Kidney glomerular epithelial cell (primary cell): ENCODE data around the gene SP7.
"Not testable (repeated sequence)": the region's sequence is repeated elsewhere in the genome, so short reads cannot be mapped to it uniquely, and the experiment has no call there.

Source experiments
- DNase-seq: peaks from one replicate; lab custom pipeline; 2025; lab: John Stamatoyannopoulos, UW

Gene SP7

DNA sequence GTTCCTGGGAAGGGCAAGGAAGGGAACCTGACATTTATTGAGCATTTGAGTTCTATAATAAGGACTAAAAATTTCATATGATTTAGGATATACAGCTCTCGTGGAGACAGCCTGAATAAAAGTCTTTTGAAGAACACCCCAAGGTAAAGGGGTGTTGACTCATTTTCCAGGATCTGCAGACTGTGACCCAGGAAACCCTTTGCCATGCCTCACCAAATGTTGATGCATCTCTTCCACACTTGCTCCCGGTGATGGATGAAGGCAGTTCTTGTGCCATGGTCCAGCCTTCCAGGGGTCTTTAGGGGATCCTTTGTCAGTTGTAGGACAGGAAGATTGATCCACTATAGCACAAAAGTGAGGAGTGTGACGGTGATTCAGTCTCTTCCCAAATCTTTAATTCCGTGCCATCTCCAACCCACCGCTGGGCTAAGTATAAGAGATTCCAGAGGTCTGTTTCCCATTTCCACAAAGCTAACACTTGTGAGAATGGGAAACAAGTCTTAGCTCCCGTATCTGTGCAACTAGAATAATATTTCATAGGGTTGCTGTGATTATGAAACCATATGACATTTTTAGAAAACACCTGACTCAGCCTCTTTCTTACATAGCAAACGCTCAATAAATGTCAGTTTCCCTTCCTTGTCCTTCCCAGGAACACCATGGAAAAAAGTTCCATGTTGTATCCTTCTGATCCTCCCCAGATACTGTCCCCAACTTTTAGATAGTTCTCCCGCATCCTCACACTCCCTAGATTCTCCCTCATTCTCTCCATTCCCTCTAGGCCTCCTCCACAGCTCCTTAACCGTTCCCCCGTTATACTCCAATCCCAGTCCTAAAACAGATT lies 15.6 kb downstream of the SP7 start:
- no peak for DNase-seq

DNA sequence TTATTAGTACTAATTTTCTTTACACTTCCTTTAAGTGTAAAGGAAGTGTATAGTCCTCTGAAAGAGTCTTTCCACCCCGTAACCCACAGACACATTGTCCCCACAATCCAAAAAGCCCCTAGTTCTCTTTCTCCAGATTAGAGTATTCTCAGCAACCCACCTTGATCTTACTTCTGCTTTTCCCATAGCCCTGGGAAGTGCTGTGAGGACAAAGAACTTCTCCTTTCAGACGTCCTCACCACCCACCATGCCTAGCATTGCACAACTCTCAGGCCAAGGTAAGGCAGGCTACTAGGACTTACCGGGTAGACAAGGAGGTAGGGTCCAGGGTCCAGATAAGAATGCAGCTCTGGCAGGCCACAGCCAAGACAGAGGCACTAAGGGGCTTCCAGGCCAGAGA lies 22.2 kb downstream of the SP7 start:
- no peak for DNase-seq

DNA sequence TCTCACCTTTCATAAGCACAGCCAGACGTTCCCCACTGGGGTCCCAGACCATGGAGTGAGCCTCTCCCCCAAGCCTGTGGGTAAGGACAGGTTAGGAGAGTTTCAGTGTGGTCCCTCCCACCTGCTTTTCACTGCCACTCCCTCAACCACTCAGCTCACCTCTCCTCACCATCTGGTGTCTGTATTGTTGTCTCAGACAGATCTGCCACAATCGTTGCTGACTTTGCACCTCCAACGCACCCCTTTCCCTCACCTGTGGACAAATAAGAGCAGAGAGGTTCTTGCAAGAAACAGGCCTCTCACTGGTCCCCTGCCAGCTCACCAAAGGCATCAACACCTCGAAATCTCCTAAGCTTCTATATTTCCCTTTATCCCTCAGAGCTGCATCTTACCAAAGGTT lies 27.9 kb downstream of the SP7 start:
- DNase-seq = no peak

DNA sequence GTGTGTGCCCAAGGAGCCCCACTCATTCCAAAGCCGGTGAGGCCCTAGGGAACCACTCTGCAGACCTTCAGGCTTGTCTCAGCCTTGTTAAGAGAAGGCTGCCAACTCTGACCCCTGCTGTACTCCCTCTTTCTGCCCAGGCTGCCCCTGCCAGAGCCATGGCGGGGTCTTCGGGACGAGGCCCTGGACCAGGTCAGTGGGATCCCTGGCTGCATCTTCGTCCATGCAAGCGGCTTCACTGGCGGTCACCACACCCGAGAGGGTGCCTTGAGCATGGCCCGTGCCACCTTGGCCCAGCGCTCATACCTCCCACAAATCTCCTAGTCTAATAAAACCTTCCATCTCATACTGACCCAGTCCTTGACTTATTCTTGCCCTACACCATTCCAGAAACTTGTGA lies 29.3 kb downstream of the SP7 start:
- no peak for DNase-seq

DNA sequence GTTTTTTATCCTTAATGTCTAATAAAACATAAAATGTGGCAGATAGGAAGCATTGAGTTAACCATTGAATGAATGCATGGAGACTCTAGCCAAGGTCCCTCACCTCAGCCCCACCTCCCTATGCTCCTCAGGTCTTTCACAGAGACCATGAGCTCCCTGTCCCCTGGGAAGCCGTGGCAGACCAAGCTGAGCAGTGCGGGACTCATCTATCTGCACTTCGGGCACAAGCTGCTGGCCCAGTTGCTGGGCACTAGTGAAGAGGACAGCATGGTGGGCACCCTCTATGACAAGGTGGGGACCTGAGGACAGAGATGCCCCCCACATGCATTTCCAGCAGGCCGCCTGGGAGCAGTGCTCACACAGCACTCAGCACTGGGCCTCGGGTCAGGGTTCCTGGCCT lies 33.3 kb downstream of the SP7 start:
- no peak for DNase-seq

DNA sequence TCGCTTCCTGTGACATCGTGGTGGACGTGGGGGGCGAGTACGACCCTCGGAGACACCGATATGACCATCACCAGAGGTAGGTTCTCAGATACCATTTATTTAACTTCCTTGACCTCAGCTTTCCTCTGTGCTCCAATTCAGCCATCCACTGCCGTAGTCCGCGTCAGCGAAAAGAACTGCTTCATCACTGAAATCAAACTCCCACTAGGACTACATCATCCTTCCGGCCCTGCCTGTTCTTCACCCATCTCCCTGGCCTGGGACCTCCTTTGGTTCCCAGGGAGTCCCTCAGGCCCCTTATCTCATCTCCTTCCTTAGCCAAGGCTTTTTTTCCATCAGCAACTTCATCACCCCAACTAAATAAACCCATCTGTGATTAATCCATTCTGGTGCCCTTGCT lies 36.0 kb downstream of the SP7 start:
- no peak for DNase-seq

DNA sequence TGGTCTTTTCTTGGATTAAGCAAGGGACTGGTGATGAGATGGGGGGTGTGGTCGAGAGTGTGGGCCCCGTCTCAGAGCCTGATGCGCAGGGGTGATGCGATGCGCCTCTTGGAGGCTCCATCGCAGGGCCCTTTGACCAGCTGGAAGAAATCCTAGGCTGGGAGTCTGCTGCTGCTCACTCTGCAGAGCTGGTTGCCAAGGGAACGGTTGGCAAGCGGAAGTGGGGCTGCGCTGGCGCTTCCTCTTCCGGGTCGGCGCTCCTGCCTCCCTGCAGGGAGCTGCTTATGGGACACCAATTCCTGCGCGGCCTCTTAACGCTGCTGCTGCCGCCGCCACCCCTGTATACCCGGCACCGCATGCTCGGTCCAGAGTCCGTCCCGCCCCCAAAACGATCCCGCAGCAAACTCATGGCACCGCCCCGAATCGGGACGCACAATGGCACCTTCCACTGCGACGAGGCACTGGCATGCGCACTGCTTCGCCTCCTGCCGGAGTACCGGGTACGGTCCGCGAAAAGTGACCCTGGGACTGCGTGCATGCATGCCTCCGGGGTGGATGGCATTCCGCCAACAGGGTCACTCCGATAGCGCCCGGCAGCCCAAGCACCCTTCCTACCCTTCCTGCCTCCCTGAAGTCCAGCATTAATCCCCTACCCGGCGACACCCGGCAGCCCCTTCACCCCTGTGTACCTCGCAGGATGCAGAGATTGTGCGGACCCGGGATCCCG lies 36.5 kb downstream of the SP7 start, which contains the start of gene MYG1:
TSS of gene MYG1 (plus strand) at position 242 of the 727 bp plus-strand sequence. CDS start at position 285, 43 bp downstream.
- DNase-seq = peak; percentile 73

DNA sequence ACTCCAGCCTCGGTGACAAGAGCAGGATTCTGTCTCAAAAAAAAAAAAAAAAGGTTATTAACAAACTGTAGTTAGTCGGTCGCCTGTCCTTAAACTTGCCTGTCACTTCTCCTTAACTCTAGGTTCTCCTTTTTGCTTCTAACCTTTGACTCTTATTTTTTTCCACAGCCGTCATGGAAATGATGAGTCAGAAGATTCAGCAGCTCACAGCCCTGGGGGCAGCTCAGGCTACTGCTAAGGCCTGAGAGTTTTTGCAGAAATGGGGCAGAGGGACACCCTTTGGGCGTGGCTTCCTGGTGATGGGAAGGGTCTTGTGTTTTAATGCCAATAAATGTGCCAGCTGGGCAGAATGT lies 37.1 kb downstream of the SP7 start:
- no peak for DNase-seq

DNA sequence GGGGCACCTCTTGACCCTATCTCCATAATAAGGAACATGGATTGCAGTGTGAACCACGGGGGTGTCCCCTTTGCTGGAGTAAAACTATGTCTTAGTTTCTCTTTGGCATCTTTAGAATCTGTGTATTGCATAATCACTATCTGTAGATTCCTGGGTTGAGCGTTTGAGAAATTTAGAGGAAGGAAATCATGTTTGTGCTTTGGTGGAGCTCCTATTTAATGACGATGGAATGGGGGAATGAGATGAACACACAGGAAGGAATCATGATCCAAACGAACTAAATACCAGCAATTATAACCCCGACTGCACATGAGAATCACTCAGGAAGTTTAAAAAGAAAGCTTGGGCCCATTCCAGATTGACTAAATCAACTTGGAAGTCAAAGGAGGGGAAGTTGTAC lies 38.0 kb downstream of the SP7 start:
- DNase-seq = no peak

DNA sequence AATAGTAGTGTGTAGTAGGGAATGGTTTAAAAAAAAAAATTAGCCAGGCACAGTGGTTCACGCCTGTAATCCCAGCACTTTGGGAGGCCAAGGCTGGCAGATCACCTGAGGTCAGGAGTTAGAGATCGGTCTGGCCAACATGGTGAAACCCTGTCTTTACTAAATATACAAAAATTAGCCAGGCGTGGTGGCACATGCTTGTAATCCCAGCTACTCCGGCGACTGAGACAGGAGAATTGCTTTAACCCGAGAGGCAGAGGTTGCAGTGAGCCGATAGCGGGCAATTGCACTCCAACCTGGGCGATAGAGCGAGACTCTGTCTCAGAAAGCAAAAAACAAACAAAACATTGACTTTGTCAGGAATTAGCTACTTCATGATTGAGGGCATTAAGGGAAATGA lies 39.0 kb downstream of the SP7 start:
- not testable (repeated sequence) for DNase-seq

DNA sequence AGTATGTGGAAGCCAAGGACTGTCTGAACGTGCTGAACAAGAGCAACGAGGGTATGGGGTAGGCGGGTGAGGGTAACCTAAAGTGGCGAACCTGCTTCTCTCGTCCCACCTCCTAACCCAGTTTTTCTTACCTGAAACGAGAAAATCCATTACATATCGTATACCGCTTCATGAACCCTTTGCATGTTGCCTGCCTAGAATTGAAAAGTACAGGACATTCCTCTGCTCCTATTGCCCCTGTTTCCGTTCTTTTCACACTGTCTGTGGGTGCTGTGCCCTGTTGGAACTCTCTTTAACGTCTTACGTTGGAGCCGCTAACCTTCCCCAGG lies 40.3 kb downstream of the SP7 start:
- DNase-seq = peak; percentile 31

DNA sequence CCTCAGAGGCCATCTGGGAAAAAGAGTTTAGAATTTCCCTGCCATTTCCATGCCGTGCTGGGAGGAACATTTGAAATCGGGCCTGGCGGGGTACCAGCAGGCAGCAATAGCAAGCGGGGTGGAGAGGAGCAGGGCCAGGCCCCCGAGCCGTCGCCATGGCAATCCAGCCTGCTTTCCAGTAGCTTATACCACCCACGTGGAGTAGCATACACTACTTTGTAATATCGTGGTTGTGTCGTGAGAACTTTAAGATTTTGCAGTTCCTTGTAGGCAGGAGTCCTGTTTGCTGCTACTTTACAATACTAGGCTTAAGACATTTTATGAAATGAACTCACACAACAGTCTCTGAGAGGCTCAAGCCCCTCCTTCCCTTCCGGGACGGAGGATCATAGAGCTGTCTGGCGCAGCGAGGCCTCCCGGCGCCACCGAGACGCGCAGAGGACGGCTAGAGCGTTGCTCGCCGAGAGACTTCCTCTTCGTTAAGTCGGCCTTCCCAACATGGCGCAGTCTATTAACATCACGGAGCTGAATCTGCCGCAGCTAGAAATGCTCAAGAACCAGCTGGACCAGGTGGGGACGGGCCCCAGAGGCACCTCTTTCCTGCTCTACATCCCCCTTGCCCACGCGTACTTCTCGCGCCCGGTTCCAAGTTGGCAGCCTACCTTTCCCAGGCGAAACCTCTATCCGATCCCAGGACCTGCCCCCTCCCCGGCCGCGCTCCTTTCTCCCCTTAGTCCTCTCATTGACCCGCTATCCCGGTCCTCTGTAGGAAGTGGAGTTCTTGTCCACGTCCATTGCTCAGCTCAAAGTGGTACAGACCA lies 40.9 kb downstream of the SP7 start, which contains the start of gene PFDN5:
TSS of gene PFDN5 (plus strand) at position 473 of the 821 bp plus-strand sequence. CDS start at position 499, 26 bp downstream.
- DNase-seq = peak; percentile 84

DNA sequence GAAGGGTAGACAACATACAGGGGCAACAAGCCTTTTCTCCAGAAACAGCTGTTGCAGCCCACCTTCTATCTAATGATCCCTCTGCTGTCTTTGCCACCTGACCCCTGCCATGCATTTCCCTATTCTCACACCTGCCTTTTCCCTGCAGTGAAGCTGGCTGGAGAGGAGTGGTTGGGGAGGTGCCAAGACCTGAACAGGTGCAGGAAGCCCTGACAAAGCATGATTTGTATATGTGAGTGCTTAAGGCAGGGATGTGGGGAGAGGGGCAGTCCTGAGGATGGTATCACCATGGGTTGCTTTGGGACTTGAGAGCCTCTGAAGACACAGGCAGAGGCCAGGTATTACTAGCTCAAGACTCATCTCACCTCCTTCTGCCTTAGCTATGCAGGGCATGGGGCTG lies 43.7 kb downstream of the SP7 start:
- DNase-seq = no peak

DNA sequence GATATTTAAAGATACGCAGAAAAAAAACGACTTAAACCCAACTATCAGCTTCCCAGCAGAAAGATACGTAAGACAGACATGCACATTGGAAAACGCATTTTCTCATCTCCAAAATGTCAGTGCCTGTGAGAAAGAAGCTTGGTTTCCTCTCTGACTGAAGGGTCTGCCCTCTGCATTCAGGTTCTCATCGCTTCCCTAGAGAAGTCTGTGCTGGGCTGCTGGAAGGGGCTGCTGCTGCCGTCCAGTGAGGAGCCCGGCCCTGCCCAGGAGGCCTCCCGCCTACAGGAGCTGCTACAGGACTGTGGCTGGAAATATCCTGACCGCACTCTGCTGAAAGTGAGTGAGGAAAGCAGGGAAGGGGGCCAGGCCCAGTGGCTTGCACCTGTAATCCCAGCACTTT lies 45.5 kb downstream of the SP7 start:
- no peak for DNase-seq

DNA sequence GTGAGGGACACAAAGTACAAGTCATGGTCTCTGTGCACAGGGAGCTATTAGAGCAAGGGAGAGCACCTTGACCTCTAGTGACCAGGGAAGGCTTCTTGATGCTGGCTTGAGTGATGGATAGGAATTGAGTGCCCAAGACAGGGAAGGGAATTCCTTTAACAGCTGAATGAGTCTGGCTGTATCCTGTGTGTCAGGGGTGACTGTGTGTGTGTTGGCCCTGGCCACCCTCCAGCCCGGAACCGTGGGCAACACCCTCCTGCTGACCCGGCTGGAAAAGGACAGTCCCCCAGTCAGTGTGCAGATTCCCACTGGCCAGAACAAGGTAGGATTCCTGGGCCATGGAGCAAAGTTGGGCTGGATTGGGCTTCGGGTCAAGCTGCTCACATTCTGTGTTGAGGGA lies 46.3 kb downstream of the SP7 start:
- DNase-seq = peak; percentile 53

DNA sequence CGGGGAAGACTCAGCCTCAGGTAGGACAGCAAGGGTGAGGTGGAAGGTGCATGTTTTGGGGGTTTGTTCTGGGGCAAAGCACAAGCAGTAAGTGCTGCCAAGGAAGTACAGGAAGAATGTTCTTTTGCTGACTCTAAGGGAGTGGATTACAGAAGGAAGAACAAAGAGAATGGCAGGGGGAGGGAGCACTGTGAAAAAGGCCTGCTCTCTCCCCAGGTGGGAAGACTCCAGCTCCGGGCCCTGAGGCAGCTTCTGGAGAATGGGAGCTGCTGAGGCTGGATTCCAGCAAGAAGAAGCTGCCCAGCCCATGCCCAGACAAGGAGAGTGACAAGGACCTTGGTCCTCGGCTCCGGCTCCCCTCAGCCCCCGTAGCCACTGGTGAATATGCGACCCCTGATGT lies 47.8 kb downstream of the SP7 start:
- no peak for DNase-seq

DNA sequence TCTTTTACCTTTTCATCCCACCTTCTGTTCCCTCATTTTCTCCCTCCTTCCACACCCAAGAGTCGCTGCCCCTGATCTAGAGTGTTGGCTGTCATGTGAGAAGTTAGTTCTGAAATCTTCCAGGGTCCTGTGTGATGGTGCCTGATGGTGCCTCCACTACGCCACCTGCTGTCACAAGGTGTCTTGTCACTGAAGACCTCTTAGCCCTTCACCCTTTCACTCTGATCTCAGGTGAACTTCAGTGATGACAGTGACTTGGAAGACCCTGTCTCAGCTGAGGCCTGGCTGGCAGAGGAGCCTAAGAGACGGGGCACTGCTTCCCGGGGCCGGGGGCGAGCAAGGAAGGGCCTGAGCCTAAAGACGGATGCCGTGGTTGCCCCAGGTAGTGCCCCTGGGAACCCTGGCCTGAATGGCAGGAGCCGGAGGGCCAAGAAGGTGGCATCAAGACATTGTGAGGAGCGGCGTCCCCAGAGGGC lies 48.4 kb downstream of the SP7 start:
- peak; percentile 19 for DNase-seq

DNA sequence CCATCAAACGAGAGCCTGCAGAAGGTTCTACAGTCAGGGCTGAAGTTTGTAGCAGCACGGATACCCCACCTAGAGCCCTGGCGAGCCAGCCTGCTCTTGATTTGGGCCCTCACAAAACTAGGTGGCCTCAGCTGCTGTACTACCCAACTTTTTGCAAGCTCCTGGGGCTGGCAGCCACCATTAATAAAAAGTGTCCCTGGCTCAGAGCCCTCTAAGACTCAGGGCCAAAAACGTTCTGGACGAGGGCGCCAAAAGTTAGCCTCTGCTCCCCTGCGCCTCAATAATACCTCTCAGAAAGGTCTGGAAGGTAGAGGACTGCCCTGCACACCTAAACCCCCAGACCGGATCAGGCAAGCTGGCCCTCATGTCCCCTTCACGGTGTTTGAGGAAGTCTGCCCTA lies 49.7 kb downstream of the SP7 start:
- no peak for DNase-seq

DNA sequence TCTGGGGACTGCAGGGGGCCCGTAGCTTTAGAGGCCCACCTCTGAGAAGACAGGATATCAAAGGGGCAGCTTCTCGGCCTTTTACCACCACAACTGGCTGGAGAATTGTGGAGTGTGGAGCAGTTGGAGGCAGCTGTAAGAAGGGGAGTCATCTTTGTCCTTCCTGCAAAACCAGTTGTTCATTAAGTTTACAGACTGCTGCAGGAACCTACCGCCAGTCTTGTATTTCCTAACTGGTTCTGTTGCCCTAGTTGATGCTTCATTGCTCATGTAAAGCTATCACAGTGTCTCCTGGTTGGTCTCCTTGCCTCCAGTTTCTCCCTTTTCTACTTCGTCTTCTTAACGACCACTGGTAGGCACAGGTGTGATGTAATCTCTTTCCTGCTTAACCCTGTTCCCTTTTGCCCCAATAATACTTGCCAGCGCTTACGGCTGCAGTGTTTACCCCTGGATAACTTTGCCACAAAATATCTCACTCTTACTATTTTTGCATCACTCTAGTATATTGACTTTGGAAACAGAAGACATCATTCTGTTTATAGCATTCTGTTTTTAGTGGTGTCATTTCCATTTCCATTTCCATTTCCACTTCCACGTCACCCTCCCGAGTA lies 56.2 kb downstream of the SP7 start:
- no peak for DNase-seq

DNA sequence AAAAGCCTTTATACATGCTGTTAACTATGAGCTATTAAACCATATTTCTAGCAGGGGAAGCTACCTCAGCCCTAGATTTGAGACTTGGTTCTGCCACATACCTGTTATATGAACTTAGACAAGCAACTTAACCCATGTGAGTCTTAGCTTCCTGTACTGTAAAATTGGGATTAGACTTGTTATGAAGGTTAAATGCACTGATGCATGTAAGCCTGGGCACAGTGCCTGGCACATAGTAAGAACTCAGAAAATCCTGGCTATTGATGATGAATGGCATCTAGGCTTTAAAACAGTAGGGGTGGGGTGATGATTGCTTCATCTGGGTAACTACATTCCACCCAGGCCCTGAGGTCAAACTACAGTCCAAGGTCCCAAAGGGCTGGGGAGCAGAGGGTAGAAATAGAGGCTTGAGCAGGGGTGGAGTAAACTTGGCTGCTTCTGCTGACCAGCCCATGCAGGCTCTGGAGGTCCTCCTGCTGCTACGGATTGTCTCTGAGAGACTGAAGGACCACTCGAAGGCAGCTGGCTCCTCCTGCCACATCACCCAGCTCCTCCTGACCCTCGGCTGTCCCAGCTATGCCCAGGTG lies 56.8 kb downstream of the SP7 start:
- DNase-seq = no peak

DNA sequence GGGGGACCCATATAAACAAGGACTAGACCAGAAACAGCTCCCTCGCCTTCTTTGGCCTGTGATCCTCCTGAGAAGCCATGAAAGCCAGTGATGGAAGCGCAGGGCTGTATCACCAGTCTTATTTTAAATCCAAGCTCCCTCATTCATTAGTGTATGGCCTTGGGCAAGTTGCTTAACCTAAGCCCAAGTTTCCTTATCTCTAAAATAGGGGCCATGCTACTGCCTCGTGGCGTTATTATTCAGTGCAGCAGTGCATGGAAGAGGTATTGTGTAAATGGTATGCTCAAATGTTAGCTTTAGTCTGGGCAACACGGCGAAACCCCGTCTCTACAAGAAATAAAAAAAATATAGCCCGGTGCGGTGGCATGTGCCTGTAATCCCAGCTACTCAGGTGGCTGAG lies 58.2 kb downstream of the SP7 start:
- no peak for DNase-seq
